SK-N-SH (cell line): ENCODE measurements around the gene SERPINC1. TPM values are rescaled to one million over a fixed set of nuclear protein-coding genes. Genes with fewer than 3 reads are reported as not detected.
"Not testable (repeated sequence)": the region's sequence is repeated elsewhere in the genome, so short reads cannot be mapped to it uniquely, and the experiment has no call there.

ENCODE experiments used
- CTCF ChIA-PET: fragments of 300-600, 350-600 bp; formaldehyde crosslinking; extraction: SDS; loops from one replicate; lab custom pipeline; 2021; lab: Yijun Ruan, JAX
- POLR2A ChIA-PET: fragments of 350-600 bp; sonication (Branson Sonifier 250); formaldehyde crosslinking; extraction: SDS; loops from one replicate; lab custom pipeline; 2020; ENCODE audit warnings: antibody characterized with exemption, inconsistent platforms; lab: Yijun Ruan, JAX
- DNase-seq: peaks from one replicate; pipeline ENCODE4 v3.0.0; 2012
- H2AFZ ChIP-seq: fragments of 200-600 bp; sonication (generic); 2 replicates; pipeline ENCODE4 v1.8.1; 2016; ENCODE audit warnings: antibody characterized with exemption, mild to moderate bottlenecking, low read depth
- H3F3A ChIP-seq: fragments of 200-600 bp; sonication (generic); replicated peaks from 2 replicates; pipeline ENCODE3; 2016; ENCODE audit warnings: antibody characterized with exemption, mild to moderate bottlenecking; ENCODE audit not compliant: insufficient read depth
- H3K27ac ChIP-seq, 2 experiments: fragments of 200-500 bp in 1 of 2; fragments of 200-600 bp in 1 of 2; sonication (Bioruptor generic) in 1 of 2; sonication (generic), shearing (Covaris generic) in 1 of 2; 2 replicates each; pipeline versions ENCODE4 v1.5.1 to v1.6.1; 2014 to 2016; ENCODE audit warnings: low read depth in 2 of 2, inconsistent platforms in 1 of 2, low read length in 1 of 2, mild to moderate bottlenecking in 1 of 2, mixed read lengths in 1 of 2
- H3K27me3 ChIP-seq: fragments of 200-600 bp; sonication (generic), shearing (Covaris generic); 2 replicates; pipeline ENCODE4 v1.6.1; 2016; ENCODE audit warnings: mixed run types; ENCODE audit not compliant: insufficient read depth
- H3K36me3 ChIP-seq, 2 experiments: fragments of 200-500 bp in 1 of 2; fragments of 200-600 bp in 1 of 2; sonication (Bioruptor generic) in 1 of 2; sonication (generic) in 1 of 2; replicated peaks in 1 of 2; 2 replicates each; pipeline versions ENCODE3 to v1.5.1; 2014 to 2016; ENCODE audit warnings: low read length in 1 of 2, mild to moderate bottlenecking in 1 of 2; ENCODE audit not compliant: insufficient read depth in 2 of 2, control insufficient read depth in 1 of 2
- H3K4me1 ChIP-seq, 2 experiments: fragments of 200-500 bp in 1 of 2; fragments of 200-600 bp in 1 of 2; sonication (Bioruptor generic) in 1 of 2; sonication (generic), shearing (Covaris generic) in 1 of 2; 2 replicates each; pipeline versions ENCODE4 v1.5.1 to v1.6.1; 2014 to 2016; ENCODE audit warnings: low read depth in 1 of 2, low read length in 1 of 2, mixed run types in 1 of 2; ENCODE audit not compliant: insufficient read depth in 2 of 2, control insufficient read depth in 1 of 2
- H3K4me2 ChIP-seq: fragments of 200-600 bp; sonication (generic), shearing (Covaris generic); 2 replicates; pipeline ENCODE4 v1.6.1; 2017; ENCODE audit warnings: mixed run types
- H3K4me3 ChIP-seq, 2 experiments: fragments of 200-500 bp in 1 of 2; fragments of 200-600 bp in 1 of 2; sonication (Bioruptor generic) in 1 of 2; sonication (generic), shearing (Covaris generic) in 1 of 2; 2 replicates each; pipeline versions ENCODE4 v1.5.1 to v1.8.1; 2014 to 2016; ENCODE audit warnings: low read depth in 2 of 2, inconsistent platforms in 1 of 2, low read length in 1 of 2, mild to moderate bottlenecking in 1 of 2, mixed read lengths in 1 of 2, moderate library complexity in 1 of 2
- H3K79me2 ChIP-seq: fragments of 200-600 bp; sonication (generic); 2 replicates; pipeline ENCODE4 v1.8.1; 2017; ENCODE audit warnings: mild to moderate bottlenecking; ENCODE audit not compliant: insufficient read depth
- H3K9ac ChIP-seq: fragments of 200-600 bp; sonication (generic); 2 replicates; pipeline ENCODE4 v1.6.1; 2017; ENCODE audit warnings: mixed run types
- H3K9me2 ChIP-seq: fragments of 200-600 bp; sonication (generic); 2 replicates; pipeline ENCODE4 v1.6.1; 2017; ENCODE audit warnings: mixed run types
- H3K9me3 ChIP-seq: fragments of 200-600 bp; sonication (generic); 2 replicates; pipeline ENCODE4 v1.6.1; 2017; ENCODE audit warnings: mixed run types, mild to moderate bottlenecking, moderate library complexity
- H4K20me1 ChIP-seq: fragments of 200-600 bp; sonication (generic); 2 replicates; pipeline ENCODE4 v1.6.1; 2017; ENCODE audit warnings: mild to moderate bottlenecking, mixed run types; ENCODE audit not compliant: insufficient read depth
- CHD2 ChIP-seq: fragments of 150-350 bp; IDR thresholded peaks from 2 replicates; pipeline ENCODE4 v1.6.1; 2018; ENCODE audit warnings: low read length; ENCODE audit not compliant: partially characterized antibody
- EP300 ChIP-seq, 2 experiments: IDR thresholded peaks; 2 replicates each; pipeline versions ENCODE4 v1.4.0 to v1.6.1; 2012; ENCODE audit warnings: borderline replicate concordance in 1 of 2, low read depth in 1 of 2, low read length in 1 of 2
- FOXJ3 ChIP-seq: sonication (generic); formaldehyde crosslinking; IDR thresholded peaks from 2 replicates; pipeline ENCODE4 v1.5.1; 2020; ENCODE audit warnings: mild to moderate bottlenecking, missing genetic modification reagents
- FOXM1 ChIP-seq: IDR thresholded peaks from 2 replicates; pipeline ENCODE4 v1.4.0; 2012; ENCODE audit warnings: low read depth, mild to moderate bottlenecking
- JUND ChIP-seq: IDR thresholded peaks from 2 replicates; pipeline ENCODE4 v1.4.0; 2012
- MXI1 ChIP-seq: IDR thresholded peaks from 2 replicates; pipeline ENCODE4 v1.6.1; 2012; ENCODE audit warnings: mild to moderate bottlenecking, low read depth, low read length, improper control_type of control experiment
- WGBS: methylation state at CpG from one replicate; pipeline ENCODE4 v1.1.6; 2017; ENCODE audit warnings: low lambda C conversion rate; 5-methylcytosine and 5-hydroxymethylcytosine counted together
- polyA plus RNA-seq, 3 experiments: library from polyadenylated mRNA; depleted of rRNA; stranded (reverse); fragments of >200 nt; gene quantifications; 2 replicates each; pipeline ENCODE4 v1.2.3, GENCODE V29; 2012
- TF ChIP-seq, protein P1 (sequence below): IDR thresholded peaks from 2 replicates; pipeline ENCODE4 v1.4.0; 2012; ENCODE audit warnings: low read depth, borderline replicate concordance
- TF ChIP-seq, protein P2 (sequence below): IDR thresholded peaks from 2 replicates; pipeline ENCODE4 v1.4.0; 2012; ENCODE audit warnings: low read depth
- TF ChIP-seq, protein P3 (sequence below): IDR thresholded peaks from 2 replicates; pipeline ENCODE4 v1.6.1; 2012; ENCODE audit warnings: mild to moderate bottlenecking, low read depth, low read length, moderate library complexity

The SERPINC1 gene
- polyA plus RNA-seq, 1 of the 3 experiments (the other 2 are of a cell fraction): 0.08 TPM

DNA sequence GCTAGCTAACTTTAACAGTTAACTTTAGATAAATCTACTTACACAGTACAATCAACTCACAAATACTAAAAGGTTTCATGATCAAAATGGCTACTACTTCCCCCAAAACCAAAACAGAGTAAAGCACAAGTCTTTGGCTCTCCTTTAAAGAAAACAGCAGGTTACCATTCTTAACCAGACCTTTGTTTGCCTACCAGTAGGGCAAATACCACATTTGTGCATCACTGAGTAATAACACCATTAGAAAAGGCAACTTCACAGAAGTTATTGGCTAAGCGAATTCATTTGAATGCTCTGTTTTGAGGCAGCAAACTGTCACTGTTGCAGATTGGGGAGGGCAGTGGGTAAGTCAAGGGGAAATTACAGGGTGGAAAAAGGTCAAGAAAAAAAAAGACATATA is 17.3 kb upstream of the SERPINC1 start:
- Histone ChIP-seq H2AFZ (no peak overlapping the region), H3K4me3 (no peak overlapping the region), H3K9me2 (no peaks in the 10 kb centered on the region), H4K20me1 (no peaks in the 10 kb centered on the region), H3F3A (peaks cover 14% of the 10 kb centered on the region), H3K79me2 (no peaks in the 10 kb centered on the region), H3K36me3 (peaks cover 74 to 75% of the 10 kb centered on the region in 2 experiments), H3K4me2 (no peak overlapping the region), H3K27me3 (no peaks in the 10 kb centered on the region), H3K27ac (no peak overlapping the region), H3K9me3 (no peaks in the 10 kb centered on the region), H3K4me1 (no peaks in the 10 kb centered on the region), H3K9ac (no peak overlapping the region)
- 96% methylated on average over 1 of the region's 1 CpG for WGBS
- TF ChIP-seq FOXJ3 (CRISPR knock-in tag) (no peak), CHD2 (no peak), JUND (no peak), EP300 (IDR thresholded peaks at IDR 0.05; ENCODE audit: borderline replicate concordance in 1 of 2, low read depth in 1 of 2, low read length in 1 of 2) (no peak), MXI1 (no peak), FOXM1 (no peak)
- TF ChIP-seq, protein P1, sequence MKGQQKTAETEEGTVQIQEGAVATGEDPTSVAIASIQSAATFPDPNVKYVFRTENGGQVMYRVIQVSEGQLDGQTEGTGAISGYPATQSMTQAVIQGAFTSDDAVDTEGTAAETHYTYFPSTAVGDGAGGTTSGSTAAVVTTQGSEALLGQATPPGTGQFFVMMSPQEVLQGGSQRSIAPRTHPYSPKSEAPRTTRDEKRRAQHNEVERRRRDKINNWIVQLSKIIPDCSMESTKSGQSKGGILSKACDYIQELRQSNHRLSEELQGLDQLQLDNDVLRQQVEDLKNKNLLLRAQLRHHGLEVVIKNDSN: no peak
- TF ChIP-seq, protein P2, sequence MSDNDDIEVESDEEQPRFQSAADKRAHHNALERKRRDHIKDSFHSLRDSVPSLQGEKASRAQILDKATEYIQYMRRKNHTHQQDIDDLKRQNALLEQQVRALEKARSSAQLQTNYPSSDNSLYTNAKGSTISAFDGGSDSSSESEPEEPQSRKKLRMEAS: no peak
- TF ChIP-seq, protein P3, sequence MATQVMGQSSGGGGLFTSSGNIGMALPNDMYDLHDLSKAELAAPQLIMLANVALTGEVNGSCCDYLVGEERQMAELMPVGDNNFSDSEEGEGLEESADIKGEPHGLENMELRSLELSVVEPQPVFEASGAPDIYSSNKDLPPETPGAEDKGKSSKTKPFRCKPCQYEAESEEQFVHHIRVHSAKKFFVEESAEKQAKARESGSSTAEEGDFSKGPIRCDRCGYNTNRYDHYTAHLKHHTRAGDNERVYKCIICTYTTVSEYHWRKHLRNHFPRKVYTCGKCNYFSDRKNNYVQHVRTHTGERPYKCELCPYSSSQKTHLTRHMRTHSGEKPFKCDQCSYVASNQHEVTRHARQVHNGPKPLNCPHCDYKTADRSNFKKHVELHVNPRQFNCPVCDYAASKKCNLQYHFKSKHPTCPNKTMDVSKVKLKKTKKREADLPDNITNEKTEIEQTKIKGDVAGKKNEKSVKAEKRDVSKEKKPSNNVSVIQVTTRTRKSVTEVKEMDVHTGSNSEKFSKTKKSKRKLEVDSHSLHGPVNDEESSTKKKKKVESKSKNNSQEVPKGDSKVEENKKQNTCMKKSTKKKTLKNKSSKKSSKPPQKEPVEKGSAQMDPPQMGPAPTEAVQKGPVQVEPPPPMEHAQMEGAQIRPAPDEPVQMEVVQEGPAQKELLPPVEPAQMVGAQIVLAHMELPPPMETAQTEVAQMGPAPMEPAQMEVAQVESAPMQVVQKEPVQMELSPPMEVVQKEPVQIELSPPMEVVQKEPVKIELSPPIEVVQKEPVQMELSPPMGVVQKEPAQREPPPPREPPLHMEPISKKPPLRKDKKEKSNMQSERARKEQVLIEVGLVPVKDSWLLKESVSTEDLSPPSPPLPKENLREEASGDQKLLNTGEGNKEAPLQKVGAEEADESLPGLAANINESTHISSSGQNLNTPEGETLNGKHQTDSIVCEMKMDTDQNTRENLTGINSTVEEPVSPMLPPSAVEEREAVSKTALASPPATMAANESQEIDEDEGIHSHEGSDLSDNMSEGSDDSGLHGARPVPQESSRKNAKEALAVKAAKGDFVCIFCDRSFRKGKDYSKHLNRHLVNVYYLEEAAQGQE: no peak
- CTCF ChIA-PET: interaction anchor here (1.1 kb wide), 1 partner anchor 57 kb away, joined by 3 read pairs; no protein-coding TSS in a partner anchor
- POLR2A ChIA-PET: no interaction called here
- DNase-seq: no peak

DNA sequence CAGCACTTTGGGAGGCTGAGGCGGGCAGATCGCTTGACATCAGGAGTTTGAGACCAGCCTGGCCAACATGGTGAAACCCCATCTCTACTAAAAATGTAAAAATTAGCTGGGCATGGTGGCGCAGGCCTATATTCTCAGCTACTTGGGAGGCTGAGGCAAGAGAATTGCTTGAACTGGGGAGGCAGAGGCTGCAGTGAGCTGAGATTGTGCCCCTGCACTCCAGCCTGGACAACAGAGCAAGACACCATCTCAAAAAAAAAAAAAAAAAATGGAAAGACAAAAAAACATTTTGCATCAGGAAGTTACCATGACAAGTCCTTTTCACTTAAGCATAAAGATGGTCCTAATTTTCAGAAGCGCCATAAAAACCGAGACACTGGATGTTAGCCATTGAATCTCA is 13.4 kb upstream of the SERPINC1 start:
- H3K9me2 ChIP-seq, H3K4me3 ChIP-seq, H2AFZ ChIP-seq, H3K4me1 ChIP-seq, H3K4me2 ChIP-seq, H3K9me3 ChIP-seq, POLR2A ChIA-PET, H3K79me2 ChIP-seq, H4K20me1 ChIP-seq, H3K9ac ChIP-seq, H3K27ac ChIP-seq, DNase-seq, H3K27me3 ChIP-seq: not testable (repeated sequence)
- CTCF ChIA-PET: interaction anchor here (0.5 kb wide), 1 partner anchor 32 kb away, joined by 3 read pairs; no protein-coding TSS in a partner anchor
- WGBS: 100% methylated on average over 5 of the region's 5 CpGs
- Histone ChIP-seq H3K36me3 (peaks cover 42 to 43% of the 10 kb centered on the region in 2 experiments), H3F3A (peaks cover 10% of the 10 kb centered on the region)
